ENCODE results near the gene CFAP97.
"Not testable (repeated sequence)": the region's sequence is repeated elsewhere in the genome, so short reads cannot be mapped to it uniquely, and the experiment has no call there.

Gene CFAP97

DNA sequence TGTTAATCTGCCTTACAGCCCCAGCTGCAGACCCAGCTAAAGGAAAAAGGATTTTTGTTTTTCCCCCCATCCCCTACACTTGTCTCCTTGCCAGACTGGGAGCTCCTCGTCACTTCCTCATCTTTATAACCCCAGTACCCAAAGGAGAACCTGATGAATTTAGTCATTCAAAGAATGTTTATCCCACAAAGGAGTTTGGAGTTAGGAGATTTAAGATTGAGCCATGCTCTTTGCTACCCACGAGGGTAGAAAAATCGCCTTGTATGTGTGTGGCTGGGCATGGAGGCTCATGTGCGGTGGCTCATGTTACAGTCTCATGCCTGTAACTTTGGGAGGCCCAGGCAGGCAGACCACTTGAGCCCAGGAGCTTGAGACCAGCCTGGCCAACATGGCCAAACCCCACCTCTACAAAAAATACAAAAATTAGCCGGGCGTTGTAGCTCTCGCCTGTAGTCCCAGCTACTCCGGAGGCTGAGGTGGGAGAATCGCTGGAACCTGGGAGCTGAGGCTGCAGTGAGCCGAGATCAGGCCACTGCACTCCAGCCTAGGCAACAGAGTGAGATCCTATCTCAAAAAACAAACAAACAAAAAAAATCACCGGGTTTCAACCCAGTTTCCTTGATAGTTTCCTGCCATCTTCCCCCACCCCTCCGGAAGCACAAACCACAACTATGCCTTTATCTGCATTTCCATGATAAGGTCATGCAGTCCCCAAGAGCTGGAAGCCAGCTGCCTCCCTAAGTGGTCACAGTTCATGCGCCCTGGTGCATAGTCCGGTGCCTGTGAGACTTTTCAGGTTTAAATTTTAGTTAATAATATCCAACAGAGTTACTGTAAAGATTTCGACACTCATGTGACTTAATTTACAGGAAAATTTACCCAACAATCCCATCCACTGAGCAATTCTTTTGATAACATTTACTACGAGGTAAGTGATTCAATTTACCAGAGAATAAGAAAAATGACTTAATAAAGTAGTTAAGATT, 1.5 kb downstream of the CFAP97 start:
- DNase-seq (ENCODE audit: low read depth in 3 of 3) = peak in 1 of 3 experiments; percentile 19

- DNase-seq (ENCODE audit: low read depth in 3 of 3) = not testable (repeated sequence)
Measured at GRCh38 chr4:185198189-185198588, 5.6 kb downstream of the CFAP97 start.

DNA sequence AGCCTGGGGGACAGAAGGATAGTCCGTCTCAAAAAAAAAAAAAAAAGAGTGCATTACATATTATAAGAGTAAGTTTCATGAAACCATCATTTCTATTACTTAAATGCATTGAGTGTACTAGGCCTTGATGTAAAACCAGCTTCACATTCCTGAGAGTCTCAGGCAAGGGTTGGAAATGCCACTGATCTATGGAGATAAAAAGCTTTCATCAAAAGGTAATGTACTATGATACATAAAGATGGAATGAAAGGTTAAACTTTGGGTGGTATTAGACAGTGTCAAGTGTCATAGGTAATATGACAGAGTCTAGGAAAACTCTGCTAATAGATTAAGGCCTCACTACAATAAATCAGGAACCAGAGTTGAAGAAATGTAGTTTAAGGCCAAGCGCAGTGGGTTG, 7.4 kb downstream of the CFAP97 start:
- no peak for DNase-seq (ENCODE audit: low read depth in 3 of 3)

GRCh38 chr4:185194924-185195888, 8.6 kb downstream of the CFAP97 start:
- no peak for DNase-seq (ENCODE audit: low read depth in 3 of 3)

DNA sequence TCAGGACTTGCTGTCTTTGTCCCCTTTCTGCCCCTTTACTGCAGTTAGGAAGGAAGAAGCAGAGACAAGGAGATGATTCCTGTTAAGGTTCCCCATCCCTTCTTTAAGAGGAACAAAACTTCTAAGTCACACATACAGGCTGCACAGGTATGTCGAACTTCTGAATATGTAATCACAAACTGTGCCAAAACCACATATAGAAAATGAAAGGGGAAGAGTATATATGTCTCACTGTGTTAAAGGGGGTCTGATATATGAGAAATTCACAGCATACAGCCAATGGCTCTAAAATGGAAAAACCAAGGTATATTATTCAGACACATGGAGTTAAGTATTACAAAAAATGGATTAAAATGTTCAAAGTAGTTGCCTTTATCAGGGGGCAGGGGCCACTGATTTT, 11.7 kb downstream of the CFAP97 start:
- DNase-seq (ENCODE audit: low read depth in 3 of 3) = no peak

- DNase-seq (ENCODE audit: low read depth in 3 of 3) = no peak
Measured at GRCh38 chr4:185190306-185190856, 13.4 kb downstream of the CFAP97 start.

- no peak for DNase-seq (ENCODE audit: low read depth in 3 of 3)
Measured at GRCh38 chr4:185189606-185190305, 14.0 kb downstream of the CFAP97 start.

- no peak for DNase-seq (ENCODE audit: low read depth in 3 of 3)
Measured at GRCh38 chr4:185186769-185187168, 17.0 kb downstream of the CFAP97 start.

- DNase-seq (ENCODE audit: low read depth in 3 of 3) = peak; percentile 45 to 62 (median 52)
Measured at GRCh38 chr4:185183622-185184281, 20.0 kb downstream of the CFAP97 start.

DNA sequence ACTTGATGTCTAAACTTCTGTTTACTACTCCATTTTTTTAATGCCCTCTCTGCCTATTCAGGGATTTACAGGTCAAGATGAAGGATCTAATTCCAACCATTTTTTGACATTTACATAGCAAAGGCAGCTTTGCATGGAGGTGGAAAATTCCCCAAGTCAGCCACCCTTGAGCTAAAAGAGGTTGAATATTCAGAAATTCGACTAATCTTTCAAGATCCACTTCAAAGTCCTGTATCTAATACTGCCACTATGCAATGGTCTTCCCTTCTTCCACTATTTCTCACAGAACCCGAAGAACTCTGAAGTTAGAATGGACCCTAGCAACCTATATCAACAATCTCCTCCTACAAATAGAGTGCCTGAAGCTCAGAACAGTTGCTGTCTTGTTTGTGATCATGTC, 21.6 kb downstream of the CFAP97 start:
- no peak for DNase-seq (ENCODE audit: low read depth in 3 of 3)

GRCh38 chr4:185179488-185179887, 24.3 kb downstream of the CFAP97 start:
- DNase-seq (ENCODE audit: low read depth in 3 of 3) = no peak

GRCh38 chr4:185171373-185172071, 32.3 kb downstream of the CFAP97 start:
- no peak for DNase-seq (ENCODE audit: low read depth in 3 of 3)

DNA sequence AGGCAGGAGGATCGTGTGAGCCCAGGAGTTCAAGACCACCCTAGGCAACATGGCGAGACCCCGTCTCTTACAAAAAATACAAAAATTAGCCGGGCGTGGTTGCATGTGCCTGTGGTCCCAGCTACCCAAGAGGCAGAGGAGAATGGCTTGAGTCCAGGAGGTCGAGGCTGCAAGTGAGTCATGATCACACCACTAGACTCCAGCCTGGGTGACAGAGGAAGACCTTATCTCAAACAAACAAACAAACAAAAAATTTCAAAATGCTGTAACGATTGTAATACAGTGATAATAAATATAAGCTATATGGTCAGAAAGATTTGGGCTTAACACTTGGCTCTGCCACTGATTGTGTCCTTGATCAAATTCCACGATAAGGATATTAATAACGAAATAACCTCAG, 36.6 kb downstream of the CFAP97 start:
- no peak for DNase-seq (ENCODE audit: low read depth in 3 of 3)

- no peak for DNase-seq (ENCODE audit: low read depth in 3 of 3)
Measured at GRCh38 chr4:185165605-185166063, 38.2 kb downstream of the CFAP97 start.

- DNase-seq (ENCODE audit: low read depth in 3 of 3) = no peak
Measured at GRCh38 chr4:185151296-185151695, 52.5 kb downstream of the CFAP97 start.

GRCh38 chr4:185149392-185149791, 54.4 kb downstream of the CFAP97 start:
- DNase-seq (ENCODE audit: low read depth in 3 of 3) = no peak

GRCh38 chr4:185145572-185145971, 58.2 kb downstream of the CFAP97 start:
- no peak for DNase-seq (ENCODE audit: low read depth in 3 of 3)

DNA sequence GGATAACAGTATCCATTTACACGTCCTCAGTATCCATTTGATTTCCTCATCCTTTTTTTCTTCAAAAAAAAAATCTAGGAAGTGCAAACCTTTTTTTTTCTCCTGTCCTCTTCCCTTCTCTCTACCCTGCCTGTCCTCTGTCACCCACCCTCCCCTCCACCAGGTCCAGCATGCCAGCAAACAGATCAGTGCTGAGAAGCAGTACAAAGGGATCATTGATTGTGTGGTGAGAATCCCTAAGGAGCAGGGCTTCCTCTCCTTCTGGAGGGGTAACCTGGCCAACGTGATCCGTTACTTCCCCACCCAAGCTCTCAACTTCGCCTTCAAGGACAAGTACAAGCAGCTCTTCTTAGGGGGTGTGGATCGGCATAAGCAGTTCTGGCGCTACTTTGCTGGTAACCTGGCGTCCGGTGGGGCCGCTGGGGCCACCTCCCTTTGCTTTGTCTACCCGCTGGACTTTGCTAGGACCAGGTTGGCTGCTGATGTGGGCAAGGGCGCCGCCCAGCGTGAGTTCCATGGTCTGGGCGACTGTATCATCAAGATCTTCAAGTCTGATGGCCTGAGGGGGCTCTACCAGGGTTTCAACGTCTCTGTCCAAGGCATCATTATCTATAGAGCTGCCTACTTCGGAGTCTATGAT, 59.1 kb downstream of the CFAP97 start:
- no peak for DNase-seq (ENCODE audit: low read depth in 3 of 3)

GRCh38 chr4:185143601-185143969, 60.2 kb downstream of the CFAP97 start:
- peak in 1 of 3 experiments; percentile 14 for DNase-seq (ENCODE audit: low read depth in 3 of 3)
